HL-60/S4 (cell line): ENCODE data around the gene IGSF23.
"Not testable (repeated sequence)": the region's sequence is repeated elsewhere in the genome, so short reads cannot be mapped to it uniquely, and the experiment has no call there.

Experiments used
- in situ Hi-C: fragments of 300-500 bp; cut with MboI; formaldehyde crosslinking; loops from 2 replicates; pipeline ENCODE4 v1.14.3; 2022; ENCODE audit warnings: low sequenced_read_pairs

Gene IGSF23

GRCh38 chr19:44609219-44609618 lies 4.1 kb upstream of the IGSF23 start:
- in situ Hi-C loops: no loop called here

GRCh38 chr19:44610497-44610896 lies 2.9 kb upstream of the IGSF23 start:
- in situ Hi-C loops: not testable (repeated sequence)

- in situ Hi-C loops: no loop called here
Observed at GRCh38 chr19:44611812-44612295, 1.5 kb upstream of the IGSF23 start.

GRCh38 chr19:44614313-44614712 lies 950 bp downstream of the IGSF23 start:
- in situ Hi-C loops: no loop called here

- in situ Hi-C loops: no loop called here
Observed at GRCh38 chr19:44615863-44616247, 2.5 kb downstream of the IGSF23 start.

- in situ Hi-C loops: no loop called here
Observed at GRCh38 chr19:44617110-44617880, 3.9 kb downstream of the IGSF23 start.

- in situ Hi-C loops: no loop called here
Observed at GRCh38 chr19:44618640-44619357, 5.4 kb downstream of the IGSF23 start.

- in situ Hi-C loops: no loop called here
Observed at GRCh38 chr19:44620667-44621066, 7.3 kb downstream of the IGSF23 start.

- in situ Hi-C loops: no loop called here
Observed at GRCh38 chr19:44621367-44621766, 8.0 kb downstream of the IGSF23 start.

GRCh38 chr19:44623080-44623479 lies 9.7 kb downstream of the IGSF23 start:
- in situ Hi-C loops: no loop called here

- in situ Hi-C loops: no loop called here
Observed at GRCh38 chr19:44623626-44624025, 10.3 kb downstream of the IGSF23 start.

- in situ Hi-C loops: no loop called here
Observed at GRCh38 chr19:44624840-44625354, 11.5 kb downstream of the IGSF23 start.

- in situ Hi-C loops: not testable (repeated sequence)
Observed at GRCh38 chr19:44625637-44626036, 12.3 kb downstream of the IGSF23 start.

- in situ Hi-C loops: no loop called here
Observed at GRCh38 chr19:44626048-44626624, 12.8 kb downstream of the IGSF23 start.

GRCh38 chr19:44627631-44628030 lies 14.3 kb downstream of the IGSF23 start:
- in situ Hi-C loops: no loop called here

GRCh38 chr19:44628793-44629192 lies 15.4 kb downstream of the IGSF23 start:
- in situ Hi-C loops: no loop called here

- in situ Hi-C loops: not testable (repeated sequence)
Observed at GRCh38 chr19:44631611-44632010, 18.2 kb downstream of the IGSF23 start.

GRCh38 chr19:44634058-44634457 lies 20.7 kb downstream of the IGSF23 start:
- in situ Hi-C loops: not testable (repeated sequence)

- in situ Hi-C loops: no loop called here
Observed at GRCh38 chr19:44634785-44635184, 21.4 kb downstream of the IGSF23 start.

- in situ Hi-C loops: no loop called here
Observed at GRCh38 chr19:44635581-44636438, 22.4 kb downstream of the IGSF23 start.
